HG02840 (cell line): Measurements from ENCODE around the gene GNG7.
"Not testable (repeated sequence)": the region's sequence is repeated elsewhere in the genome, so short reads cannot be mapped to it uniquely, and the experiment has no call there.

ENCODE experiments used
- ATAC-seq: cut with Tn5 transposase; IDR thresholded peaks from one replicate; pipeline ENCODE4 v1.9.1; 2021; ENCODE audit warnings: mild to moderate bottlenecking, moderate library complexity, moderate number of reproducible peaks; ENCODE audit not compliant: unreplicated experiment, low FRiP score

The GNG7 gene

DNA sequence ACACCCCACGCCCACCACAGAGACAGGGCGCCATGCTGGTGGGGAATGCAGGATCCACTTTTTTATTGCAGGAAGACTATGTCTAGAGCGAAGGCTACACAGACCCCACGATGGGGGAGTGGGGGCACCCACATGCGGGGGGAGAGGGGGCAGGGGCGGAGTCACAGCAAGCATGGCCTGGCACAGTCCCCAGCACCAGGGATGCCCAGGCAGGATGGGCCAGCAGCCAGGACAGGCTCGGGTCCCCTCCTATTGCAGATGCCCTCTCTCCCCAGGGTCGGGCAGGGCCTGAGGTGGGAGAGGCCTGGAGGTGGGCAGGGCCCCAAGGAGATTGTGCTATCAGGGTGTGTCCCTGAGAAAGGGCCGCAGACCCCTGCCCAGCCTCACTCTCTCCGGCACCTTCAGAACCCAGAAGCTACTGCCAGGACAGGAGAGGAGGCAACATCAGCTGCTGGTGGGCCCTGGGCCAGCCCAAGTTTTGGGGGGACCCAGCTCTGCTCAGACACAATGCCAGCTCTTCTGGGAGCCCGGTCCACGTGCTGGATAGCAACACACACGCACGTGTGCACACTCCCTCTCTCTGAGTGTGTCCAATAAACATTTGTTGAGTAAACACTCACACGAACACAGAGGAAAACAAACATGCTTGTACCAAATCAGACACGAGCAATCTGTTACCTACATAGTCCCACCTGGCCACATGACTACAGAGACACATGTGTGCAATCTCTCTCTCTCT, 12.2 kb upstream of the GNG7 start:
- no peak for ATAC-seq

DNA sequence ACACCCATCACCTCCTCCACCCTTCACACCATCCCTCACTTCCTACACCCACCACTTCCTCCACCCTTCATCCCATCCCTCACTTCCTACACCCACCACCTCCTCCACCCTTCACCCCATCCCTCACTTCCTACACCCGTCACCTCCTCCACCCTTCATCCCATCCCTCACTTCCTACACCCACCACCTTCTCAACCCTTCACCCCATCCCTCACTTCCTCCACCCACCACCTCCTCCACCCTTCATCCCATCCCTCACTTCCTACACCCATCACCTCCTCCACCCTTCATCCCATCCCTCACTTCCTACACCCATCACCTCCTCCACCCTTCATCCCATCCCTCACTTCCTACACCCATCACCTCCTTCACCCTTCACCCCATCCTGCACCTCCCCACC, 11.6 kb upstream of the GNG7 start:
- not testable (repeated sequence) for ATAC-seq

DNA sequence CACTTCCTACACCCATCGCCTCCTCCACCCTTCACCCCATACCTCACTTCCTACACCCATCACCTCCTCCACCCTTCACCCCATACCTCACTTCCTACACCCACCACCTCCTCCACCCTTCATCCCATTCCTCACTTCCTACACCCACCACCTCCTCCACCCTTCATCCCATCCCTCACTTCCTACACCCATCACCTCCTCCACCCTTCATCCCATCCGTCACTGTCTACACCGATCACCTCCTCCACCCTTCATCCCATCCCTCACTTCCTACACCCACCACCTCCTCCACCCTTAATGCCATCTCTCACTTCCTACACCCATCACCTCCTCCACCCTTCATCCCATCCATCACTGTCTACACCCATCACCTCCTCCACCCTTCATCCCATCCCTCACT, 10.7 kb upstream of the GNG7 start:
- ATAC-seq: not testable (repeated sequence)

DNA sequence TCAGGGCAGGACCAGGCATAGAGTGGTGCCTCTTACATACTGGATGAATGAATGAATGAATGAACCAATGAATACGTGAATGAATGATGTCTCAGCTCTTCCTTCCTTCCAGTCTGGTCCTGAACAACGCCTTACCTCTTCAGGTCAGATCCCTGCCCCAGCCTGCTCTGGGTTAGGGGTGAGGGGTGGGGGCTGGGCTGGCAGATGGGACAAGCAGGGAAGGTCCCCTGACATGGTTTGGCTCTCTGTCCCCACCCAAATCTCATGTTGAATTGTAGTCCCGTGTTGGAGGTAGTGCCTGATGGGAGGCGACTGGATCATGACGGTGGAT, 9.3 kb upstream of the GNG7 start:
- ATAC-seq: no peak

DNA sequence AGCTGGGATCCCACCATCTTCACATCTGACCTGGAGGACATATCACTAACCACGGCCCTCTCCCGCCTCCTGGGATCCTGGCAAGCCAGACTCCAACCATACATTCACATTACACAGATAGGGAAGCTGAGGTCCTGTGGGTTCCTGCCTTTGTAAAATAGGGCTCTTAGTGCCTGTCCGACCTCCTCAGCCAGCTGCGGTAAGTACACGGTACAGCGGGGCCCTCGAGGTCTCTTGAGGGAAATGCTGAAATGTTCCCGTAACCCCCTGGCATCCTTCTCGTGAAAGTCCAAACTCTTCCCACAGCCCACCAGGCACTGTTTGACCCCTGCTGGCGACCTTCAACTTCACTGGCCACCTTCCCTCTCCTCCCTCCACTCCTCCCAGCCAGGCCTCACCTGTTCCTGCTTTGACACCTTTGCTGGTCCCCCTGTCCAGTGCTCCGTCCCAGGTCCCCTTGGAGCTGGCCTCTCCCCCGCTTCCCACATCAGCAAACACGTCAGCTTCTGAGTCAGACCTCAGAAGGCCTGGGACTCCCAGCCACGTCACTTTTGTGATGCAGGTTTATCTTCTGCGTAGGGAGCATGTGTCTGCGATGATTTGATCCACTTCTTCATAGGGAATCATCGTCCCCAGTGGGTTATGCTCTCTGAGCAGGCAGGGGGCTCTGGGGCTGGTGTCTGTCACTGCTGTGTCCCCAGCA, 8.8 kb upstream of the GNG7 start:
- no peak for ATAC-seq

DNA sequence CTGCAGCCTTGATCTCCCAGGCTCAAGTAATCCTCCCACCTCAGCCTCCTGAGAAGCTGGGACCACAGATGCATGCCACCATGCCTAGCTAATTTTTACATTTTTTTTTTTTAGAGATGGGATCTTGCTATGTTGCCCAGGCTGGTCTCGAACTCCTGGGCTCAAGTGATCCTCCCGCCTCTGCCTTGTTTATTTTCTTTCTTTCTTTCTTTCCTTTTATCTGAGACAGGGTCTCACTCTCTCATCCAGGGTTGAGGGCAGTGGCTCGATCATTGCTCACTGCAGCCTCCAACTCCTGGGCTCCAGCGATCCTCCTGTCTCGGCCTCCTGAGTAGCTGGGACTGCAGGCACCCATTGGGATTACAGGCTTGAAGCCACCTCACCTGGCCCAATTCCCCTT, 3.8 kb upstream of the GNG7 start:
- no peak for ATAC-seq

DNA sequence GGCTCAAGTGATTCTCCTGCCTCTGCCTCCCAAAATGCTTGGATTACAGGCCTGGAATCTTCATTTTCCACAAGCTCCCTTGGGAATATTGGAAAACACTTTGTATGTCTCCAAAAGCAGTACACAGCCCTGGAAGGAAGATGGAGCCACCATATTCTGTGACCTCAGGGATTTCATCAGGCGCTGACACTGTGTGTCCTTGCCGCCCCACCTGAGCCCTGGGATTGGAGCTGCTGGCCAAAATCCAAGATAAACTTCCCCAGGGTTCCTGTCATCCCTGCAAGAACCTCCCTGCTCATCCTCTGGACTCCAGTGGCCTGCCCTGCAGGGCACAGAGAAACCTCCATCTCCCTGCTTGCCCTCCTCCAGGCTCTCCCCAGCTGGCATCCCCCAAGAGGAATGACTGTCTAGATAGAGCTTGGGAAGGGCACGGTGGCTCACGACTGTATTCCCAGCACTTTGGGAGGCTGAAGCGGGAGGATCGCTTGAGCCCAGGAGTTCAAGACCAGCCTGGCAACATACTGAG, 1.3 kb upstream of the GNG7 start:
- ATAC-seq: no peak

DNA sequence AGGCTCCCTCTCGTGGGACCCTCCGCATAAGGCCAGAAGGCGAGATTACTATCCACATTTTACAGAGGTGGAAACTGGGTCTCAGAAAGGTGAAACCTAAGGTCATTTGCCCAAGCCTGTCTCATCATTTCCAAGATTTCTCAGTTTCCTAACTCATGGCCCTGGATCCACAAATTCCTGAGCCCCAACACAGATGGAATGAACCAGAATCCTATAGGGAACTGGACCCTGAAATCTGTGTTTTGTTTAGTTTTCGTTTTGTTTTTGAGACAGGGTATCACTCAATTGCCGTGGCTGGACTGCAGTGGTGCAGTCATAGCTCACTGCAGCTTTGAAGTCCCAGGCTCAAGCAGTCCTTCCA, 563 bp upstream of the GNG7 start:
- ATAC-seq: no peak

DNA sequence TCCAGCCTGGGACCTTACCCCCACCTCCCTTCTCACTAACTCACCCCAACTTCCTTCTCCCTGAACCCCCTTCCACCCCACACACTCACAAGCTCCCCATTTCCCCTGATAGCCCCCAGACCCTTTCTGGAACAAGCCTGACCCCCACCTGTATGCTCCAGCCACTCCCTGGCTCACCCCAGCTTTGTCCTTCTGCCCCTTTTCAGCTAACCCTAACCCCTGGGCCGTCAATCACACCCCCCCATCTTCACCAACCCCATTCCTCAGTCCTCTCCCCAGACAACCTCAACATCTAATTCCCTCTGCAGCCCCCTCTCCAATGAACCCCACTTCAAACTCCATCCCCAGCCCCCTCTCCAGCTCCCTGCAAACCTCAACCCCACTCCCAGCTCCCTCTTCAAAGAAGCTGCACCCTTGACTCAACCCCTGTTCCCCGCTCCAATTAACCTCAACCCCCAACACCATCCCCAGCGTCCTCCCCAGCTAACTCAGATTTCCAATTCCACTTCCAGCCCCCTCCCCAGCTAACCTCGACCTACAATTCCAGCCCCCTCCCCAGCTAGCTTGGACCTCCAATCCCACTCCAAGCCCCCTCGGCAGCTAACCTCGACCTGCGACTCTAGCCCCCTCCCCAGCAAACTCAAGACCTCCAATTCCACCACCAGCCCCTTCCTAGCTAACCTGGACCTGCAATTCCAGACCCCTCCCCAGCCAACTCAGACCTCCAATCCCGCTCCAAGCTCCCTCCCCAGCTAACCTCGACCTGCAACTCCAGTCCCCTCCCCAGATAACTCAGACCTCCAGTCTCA, 929 bp downstream of the GNG7 start:
- no peak for ATAC-seq

DNA sequence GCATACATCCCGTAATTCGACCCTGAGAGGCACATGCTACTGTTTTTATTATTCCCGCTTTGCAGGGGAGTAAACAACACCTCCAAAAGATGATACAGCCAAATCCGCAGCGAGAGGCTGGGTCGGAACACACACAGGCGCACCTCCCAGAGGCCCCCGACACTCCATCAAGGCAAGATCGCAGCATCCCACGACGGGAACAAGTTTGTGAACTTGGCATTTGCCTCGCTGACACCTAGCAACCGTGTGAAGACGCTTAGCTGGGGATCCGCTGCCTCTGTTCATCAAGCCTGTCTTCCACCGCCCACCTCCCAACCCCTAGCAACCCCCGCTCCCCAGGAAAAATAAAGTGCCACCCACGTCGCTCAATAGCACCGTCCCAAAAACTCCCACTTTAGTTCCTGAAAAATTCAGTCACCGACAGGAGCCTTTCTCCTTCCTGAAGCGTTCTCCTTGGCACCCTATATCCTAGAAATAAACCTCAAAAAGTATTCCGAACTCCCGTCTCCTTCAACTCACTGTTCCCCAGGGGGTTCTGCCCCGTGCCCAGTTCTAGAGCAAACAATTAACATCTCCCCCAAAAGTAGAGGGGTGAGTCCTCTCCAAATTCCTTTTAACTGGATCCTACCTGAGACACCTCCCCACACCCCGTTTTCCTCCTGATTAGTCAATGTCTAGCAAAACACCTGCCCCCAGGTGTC, 1.7 kb downstream of the GNG7 start:
- no peak for ATAC-seq

DNA sequence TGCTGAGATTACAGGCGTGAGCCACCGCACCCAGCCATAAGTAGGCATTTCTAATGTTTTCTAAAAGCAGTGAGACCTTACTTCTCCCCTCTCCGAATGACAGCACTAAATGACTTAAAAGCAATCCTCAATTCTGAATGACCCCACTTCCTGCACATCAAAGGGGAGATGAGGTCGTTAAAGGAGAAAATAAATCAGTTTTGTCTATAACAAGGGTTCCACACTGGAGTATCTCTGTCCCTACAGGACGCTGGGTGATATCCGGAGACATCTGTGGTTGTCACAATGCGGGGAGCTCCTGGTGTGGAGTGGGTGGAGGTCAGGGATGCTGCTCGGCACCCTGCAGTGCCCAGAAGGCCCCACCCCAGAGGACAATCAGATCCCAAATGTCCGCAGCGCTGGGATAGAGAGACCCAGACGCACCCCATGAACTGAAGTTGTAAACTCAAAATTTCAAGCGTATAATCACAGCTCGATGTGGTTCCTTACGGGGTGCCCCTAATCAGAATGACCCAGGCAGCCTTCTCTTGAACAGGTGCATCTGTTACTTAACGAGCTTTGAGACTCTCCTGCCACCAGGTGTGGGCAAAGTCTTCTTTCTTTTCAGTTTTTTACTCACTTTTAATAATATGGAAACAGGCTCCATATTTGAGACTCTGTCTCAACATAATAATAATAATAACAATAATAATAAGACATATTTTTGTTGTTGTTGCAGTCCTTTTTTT, 2.9 kb downstream of the GNG7 start:
- ATAC-seq: no peak

DNA sequence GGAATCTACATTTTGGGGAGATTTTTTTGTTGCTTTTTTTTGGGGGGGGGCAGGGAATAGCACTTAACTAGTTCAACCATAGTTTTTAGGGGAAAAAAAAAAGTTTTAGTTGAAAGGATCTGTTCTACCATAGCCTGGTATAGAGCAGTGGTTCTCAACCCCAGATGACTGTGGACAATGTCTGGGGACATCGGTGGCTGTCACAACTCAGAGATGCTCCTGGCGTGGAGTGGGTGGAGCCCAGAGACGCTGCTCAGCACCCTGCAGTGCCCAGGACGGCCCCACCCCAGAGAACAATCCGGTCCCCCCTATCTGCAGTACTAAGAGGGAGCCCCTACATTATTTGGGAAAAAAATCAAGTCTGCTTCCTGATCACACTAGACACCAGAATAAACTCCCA, 8.3 kb downstream of the GNG7 start:
- ATAC-seq: no peak

DNA sequence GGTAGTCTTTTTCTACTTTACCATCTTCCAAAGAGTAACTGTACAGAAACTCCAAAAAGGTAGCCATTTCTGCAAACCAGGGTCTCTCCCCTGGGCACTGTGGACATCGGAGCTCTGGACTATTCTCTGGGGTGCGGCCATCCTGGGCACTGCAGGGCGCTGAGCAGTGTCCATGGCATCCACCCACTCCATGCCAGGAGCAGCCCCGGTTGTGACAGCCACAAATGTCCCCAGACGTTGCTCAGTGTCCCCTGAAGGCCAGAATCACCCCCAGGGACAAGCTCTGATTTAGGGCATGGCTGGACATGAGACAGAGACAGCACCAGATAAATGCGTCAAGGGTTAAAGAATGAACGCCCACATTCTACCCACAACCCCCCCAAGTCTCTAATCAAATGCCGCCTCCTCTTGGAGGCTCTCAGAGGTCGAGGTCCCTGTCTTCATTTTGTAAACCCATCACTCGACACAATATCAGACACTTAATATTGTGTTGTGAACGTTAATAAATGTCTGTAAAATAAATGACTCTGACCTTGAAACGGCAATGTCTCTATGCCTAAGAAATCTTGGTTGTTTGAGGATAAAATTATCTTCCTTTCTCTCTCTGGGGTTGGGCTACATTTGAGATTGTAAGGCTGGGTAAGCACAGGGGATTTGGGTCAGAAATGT, 8.9 kb downstream of the GNG7 start:
- no peak for ATAC-seq

DNA sequence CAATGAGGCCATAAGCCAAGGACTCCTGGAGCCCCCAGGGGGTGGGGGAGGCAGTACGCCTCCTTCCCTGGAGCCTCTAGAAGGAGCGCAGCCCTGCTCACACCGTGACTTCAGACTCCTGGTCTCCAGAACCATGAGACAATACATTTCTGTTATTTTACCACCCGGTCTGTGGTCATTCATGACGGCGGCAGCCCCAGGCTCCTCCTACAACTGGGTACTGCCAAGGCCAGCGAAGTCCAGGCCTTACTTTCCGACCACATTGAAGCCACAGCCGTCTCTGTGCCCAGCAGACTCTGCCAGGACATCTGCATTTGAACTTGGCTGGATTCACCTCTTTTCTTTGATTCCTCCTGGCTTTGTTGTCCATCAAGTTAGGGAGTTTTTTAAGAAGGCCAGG, 10.5 kb downstream of the GNG7 start:
- ATAC-seq: no peak

DNA sequence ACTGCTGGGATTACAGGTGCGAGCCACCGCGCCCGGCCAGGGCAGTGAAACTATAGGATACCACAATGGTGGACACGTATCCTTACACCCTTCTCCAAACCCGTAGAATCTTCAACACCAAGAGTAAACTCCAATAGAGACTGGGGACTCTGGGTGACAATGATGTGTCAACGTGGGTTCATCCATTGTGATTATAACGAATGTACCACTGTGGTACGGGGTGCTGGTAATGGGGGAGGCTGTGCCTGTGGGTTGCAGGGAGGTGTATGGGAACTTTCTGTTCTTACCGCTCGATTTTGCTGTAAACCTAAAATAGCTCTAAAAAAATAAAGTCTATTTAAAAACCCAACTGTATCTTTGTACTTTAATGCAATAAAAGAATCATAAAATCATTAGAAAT, 11.6 kb downstream of the GNG7 start:
- ATAC-seq: no peak

DNA sequence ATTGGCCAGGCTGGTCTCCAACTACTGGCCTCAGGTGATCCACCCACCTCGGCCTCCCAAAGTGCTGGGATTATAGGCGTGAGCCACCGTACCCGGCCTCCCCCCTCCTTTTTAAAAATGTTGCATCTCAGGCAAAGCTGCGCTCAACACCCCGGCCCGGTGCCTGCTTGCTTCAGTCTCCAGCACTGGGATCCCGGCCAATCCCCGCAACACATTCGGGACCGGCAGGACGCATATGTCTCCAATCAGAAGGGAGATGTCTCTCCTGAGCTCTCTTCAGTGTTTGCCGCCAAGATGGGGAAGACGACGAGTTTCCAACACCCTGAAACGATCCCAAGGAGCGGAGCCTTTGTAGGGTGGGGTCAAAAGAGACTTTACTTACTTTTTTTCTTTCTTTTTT, 16.1 kb downstream of the GNG7 start:
- ATAC-seq: no peak

DNA sequence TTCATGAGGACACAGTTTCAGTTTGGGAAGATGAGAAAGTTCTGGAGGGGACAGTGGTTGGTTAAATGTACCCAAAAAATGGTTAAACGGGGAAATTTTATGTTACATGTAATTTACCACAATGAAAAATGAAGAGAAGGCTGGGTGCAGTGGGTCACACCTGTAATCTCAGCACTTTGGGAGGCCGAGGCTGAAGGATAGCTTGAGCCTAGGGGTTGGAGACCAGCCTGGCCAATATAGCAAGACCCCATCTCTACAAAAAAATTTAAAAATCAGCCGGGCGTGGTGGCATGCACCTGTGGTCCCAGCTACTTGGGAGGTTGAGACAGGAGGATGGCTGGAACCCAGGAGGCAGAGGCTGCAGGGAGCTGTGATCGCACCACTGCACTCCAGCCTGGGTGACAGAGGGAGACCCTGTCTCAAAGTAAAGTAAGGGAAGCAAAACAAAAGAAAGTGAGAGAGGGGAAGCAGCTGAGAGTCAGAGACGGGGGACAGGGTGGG, 17.2 kb downstream of the GNG7 start:
- no peak for ATAC-seq

DNA sequence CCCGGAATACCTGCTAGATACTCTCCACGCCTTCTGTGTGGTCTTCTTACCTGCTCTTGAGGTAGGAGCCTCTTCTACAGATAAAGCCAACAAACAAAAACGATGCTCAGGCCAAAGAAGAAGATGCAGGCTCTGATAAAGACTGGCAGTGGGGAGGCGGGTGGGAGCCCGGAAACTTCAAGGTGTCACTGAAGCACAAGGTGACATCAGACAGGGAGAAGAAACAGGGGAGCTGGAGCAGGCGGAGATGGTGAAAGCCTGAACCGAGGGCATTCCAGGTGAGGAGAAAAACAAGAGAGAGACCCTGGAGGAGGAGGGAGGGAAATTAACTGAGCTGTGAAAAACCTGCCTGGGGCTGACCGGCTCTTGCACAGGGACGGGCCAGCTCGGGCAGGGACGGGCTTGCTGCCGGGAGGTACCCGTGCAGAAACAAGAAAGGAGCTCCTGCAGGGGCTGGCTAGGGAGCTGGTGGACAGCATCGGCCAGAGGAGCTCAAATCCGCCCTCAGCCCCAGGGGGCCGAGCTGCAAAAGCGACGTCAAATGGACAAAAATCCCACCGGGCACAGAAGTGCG, 19.0 kb downstream of the GNG7 start:
- ATAC-seq: no peak

DNA sequence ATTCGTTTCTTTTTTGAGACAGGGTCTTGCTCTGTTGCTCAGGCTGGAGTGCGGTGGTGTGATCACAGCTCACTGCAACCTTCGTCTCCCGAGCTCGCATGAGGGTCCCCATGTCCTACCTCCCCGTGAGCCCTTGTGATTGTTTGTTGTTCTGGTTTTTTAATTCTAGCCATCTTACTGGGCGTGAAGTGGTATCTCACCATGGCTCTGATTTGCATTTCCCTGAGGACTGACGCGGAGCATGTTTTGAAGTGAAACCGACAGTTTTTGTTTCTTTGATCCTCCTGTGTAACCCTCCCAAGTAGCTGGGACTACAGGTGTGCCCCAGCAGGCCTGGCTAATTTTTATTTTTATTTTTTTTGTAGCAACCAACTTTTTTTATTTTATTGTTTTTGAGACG, 21.7 kb downstream of the GNG7 start:
- no peak for ATAC-seq
